Stimulated activated CD4-positive, alpha-beta T cell treated with anti-CD3 and anti-CD28 coated beads, Interleukin-1b, Interleukin-23, amount 100 ng/mL, for 4 hours (primary cell): ENCODE measurements around the gene DHRSX.
"Not testable (repeated sequence)": the region's sequence is repeated elsewhere in the genome, so short reads cannot be mapped to it uniquely, and the experiment has no call there.

ENCODE experiments used
- DNase-seq, 2 donors: peaks; one replicate each; pipeline ENCODE4 v3.0.0-alpha.2; 2020; ENCODE audit warnings: low read depth in 2 of 2

Gene DHRSX

DNA sequence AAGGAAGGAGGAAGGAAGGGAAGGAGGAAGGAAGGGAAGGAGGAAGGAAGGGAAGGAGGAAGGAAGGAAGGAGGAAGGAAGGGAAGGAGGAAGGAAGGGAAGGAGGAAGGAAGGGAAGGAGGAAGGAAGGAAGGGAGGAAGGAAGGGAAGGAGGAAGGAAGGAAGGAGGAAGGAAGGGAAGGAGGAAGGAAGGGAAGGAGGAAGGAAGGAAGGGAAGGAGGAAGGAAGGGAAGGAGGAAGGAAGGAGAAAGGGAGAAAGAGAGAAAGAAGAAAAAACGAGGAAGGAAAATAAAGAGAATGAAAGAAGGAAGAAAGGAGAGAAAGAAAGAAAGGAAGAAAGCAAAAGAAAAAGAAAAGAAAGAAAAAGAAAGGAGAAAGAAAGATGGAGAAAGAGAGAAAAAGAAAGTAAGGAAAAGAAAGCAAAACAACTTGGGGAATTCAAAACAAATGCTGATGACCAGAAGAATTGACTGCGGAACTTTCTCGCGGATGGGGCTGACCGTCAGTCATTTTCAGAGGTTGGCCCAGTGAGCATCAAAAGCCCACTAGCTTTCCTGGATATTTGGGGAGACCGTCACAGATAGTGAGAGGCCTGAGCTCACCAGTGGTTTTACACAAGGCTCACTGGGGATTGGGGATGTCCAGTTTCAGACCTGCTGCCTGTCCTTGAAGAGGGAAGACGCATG, 286.5 kb downstream of the DHRSX start:
- DNase-seq, result not testable (repeated sequence)

DNA sequence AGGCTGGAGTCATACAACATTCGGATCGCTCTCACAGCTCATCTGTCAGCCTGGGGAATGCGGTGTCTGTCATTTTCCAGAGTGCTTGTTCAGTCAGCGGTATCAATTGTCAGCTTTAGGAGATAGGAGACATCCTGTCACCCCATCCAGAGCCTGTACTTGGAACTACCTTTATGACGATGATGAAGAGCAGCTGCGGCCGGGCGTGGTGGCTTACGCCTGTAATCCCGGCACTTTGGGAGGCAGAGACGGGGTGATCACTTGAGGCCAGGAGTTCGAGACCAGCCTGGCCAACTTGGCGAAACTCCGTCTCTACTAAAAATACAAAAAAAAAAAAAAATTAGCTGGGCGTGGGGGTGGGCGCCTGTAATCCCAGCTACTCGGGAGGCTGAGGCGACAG, 289.1 kb downstream of the DHRSX start:
- not testable (repeated sequence) for DNase-seq

DNA sequence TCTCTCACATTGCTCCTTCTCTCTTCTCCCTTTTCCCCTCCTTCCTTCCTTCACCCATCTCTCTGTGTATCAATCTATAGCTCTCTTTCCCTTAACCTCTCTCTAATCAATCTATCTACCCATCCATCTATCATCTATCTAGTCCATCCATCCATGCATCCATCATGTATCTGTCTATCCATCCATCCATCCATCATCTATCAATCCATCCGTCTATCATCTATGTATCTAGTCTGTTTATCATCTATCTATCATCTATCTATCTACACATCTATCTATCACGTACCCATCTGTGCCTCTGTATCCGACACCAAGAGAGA, 307.5 kb downstream of the DHRSX start:
- no peak for DNase-seq

DNA sequence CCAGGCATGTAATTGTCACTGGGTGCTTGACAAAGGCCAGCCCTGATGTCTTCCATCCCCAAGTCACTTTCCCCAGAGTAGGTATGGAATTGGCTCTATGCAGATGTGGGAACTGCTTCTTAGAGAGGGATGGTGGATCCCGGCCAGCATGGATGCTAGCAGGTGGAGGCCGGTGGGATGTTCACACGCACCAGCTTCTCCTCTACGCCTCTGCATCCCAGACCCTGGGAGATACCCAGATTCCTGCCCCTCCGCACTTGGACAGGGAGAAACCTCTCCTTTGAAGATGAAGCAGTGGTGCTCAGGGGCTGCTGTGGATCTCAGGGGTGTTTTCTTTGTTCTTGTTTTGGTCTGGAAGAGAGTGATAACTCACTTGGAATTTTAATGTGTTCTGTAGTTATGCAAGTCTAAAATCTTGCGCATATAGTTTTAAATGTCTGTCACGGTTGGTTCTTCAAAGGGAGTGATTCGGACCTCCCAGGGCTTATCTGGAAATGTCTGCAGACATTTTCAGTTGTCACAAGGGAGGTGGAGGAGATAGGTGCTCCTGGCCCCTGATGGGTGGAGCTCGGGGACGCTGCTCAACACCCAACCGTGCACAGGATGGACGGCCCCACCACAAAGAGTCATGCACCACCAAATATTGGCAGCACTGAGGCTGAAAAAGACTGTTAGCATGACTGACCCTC, 308.0 kb downstream of the DHRSX start:
- no peak for DNase-seq

DNA sequence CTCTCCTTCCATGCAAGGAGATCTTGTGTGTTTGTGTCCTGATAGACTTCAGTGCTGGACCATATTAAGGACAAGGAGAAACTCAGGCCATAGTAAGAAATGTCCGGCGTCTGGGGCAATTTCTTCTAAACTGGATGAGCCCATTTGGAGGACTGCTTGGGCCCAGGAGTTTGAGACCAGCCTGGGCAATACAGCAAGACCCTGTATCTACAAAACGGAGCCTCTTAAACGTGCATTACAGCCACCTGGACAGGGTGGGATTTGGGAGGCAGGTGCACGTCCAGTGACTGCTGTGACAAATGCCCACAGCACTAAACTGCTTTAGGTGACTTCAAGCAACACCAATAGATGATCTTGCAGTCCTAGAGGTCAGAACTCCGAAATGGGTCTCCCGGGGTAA, 311.9 kb downstream of the DHRSX start:
- no peak for DNase-seq

DNA sequence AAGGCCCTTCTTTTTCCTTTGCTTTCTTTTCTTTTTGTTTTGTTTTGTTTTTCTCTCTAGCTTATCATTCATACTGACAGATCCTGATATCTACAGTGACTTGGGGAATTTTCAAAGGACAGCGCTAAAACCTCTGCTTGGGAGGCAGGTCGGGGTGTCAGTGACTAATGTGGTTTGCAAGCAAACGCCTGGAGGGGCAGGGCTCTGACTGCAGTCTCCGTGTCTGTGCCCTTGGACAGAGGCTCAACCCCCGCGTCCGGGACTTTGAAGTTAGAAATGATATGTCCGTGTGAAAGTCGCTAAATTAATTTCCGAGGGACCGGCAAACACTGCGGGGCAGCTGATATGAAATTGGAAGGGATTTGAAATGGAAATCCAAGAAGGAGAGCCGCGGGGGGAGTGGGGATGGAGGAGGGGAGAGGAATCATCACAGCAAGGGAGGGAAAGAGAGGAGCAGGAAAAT, 312.4 kb downstream of the DHRSX start:
- DNase-seq, result no peak

DNA sequence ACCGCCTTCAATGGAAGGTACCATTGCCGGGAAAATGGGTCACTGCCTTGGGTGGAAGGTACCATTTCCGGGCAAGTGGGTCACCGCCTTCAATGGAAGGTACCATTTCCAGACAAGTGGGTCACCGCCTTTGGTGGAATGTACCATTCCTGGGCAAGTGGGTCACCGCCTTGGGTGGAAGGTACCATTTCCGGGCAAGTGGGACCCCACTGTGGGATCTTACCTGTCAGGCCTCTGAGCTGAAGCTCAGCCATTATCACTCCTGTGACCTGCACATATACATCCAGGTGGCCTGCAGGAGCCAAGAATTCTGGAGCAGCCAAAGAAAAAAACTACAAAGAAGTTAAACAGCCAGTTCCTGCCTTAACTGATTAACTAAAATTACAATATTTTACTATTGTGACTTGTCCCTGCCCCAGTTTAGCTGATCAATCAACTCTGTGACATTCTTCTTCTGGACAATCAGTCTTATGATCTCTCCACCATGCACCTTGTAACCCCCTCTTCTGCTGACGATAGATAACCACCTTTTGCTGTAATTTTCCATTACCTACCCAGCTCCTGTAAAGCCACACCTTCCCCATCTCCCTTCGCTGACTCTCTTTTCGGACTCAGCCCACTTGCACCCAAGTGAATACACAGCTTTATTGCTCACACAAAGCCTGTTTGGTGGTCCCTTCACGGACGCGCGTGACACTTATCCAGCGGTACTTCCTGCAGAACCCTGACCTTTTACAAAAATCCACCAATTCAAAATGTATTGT, 313.2 kb downstream of the DHRSX start:
- no peak for DNase-seq

DNA sequence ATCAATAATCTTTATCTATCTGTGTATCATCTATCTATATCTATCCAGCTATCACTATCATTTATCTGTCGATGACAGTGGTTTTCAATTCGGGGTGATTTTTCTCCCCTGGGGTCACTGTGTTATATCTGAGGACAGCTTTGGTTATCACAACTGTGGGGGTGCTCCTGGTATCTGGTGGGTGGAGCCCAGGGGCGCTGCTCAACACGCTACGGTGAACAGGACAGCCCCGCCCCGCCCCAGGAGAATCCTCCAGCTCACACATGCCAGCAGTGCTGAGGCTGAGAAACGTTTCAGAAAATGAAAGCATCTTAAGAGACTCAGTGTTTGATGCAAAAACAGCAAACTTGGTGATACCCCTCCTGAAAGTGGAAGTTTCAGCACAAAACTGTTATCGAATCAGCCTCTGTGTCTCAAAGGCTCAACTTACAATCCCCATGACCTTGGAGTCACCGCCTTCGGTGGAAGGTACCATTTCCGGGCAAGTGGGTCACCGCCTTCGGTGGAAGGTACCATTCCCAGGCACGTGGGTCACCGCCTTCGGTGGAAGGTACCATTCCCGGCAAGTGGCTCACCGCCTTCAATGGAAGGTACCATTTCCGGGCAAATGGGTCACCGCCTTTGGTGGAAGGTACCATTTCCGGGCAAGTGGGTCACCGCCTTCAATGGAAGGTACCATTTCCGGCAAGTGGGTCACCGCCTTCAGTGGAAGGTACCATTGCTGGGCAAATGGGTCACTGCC, 315.3 kb downstream of the DHRSX start:
- no peak for DNase-seq

DNA sequence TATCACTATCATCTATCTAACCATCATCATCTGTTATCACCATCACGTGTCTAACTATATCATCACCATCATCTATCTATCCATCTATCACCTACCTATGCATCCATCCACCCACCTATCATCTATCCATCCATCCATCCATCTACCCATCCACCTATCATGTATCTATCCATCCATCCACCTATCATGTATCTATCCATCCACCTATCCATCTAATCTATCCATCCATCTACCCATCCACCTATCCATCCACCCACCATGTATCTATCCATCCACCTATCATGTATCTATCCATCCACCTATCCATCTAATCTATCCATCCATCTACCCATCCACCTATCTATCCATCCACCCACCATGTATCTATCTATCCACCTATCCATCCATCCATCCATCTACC, 316.7 kb downstream of the DHRSX start:
- DNase-seq, result no peak

DNA sequence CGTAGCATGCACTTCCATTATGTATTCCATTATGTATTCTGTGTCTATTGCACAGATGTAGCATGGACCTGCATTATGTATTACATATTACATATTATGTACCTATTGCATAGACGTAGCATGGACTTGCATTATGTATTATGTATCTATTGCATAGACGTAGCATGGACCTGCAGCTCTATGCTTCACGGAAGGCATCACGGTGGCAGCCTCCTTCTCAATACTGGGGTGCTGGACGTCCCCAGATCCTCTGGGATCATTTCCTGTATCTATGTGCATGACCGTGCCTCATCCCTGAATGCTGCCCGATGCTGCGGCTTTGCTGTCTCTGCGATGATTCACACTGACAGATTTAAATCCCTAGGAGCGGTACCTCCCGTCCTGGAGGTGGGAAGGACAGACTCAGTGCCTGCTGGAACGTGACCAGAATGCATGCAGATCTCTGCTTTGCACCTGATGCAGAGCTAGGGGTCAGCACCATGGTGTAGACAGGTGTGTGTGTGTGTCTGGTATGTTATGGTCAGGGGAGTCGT, 317.5 kb downstream of the DHRSX start:
- DNase-seq, result no peak

DNA sequence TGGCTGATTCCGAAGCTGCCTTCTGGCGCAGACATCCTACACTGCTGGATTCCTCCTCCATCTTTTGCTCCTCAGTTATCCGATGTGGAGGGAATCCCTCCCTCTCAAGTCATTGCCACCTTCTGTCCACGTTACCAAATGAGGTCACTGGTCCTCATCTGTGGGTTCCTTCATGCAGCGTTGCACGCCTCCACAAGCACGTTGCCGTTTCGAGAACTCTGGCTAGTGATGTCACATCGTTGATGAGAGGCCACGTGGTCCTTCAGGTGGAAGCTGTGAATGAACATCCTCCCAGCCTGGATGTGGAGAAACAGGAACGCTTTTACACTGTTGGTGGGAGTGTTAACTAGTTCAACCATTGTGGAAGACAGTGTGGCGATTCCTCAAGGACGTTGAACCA, 323.2 kb downstream of the DHRSX start:
- no peak for DNase-seq

DNA sequence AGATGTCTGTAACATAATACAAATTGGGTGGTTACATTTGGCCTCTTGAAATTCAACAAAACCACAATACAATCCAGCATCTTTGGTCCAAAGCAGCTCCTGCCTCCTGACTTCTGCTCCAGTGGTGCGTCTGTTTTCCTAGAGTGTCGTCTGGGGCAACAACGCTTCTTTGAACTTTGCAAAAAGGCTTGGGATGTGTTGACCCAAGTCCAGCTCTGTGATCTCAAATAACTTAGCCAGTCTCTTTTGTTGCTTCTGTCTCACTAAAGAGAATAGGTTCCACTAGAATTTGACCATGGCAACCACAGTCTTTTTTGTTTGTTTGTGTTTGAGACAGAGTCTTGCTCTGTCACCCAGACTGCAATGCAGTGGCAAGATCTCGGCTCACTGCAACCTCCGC, 324.0 kb downstream of the DHRSX start:
- DNase-seq, result no peak

DNA sequence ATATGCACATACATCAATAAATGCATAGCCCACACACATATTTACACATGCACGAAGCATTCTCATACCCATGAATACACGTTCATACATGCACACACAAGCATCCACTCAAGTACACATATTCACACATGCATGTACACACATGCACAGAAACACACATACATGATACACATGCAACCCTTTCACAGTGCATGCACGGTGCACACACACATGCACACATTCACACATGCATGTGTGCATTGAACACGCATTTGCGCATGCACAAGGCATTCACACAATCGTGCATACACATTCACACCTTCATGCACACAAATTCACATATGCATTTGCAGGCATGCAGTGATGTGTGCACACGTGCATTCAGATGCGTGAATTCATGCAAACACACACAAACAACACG, 324.5 kb downstream of the DHRSX start:
- no peak for DNase-seq

DNA sequence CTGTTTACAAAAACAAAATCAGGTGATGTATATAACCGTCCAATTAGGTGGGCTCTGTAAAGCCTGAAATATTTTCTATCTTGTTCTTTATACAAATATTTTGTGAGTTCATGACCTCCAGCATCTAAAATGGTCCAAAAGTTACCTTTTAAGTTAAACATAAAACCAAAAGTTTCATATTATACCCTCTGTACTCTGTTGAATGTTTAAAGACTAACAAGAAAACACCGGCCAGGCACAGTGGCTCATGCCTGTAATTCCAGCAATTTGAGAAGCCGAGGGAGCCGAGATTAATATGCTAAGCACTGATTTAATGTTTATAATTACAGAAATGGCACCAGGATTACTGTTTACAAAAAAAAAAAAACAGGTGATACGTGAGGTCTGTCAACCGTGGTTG, 328.4 kb downstream of the DHRSX start:
- DNase-seq, result no peak
